B cell (primary cell): ENCODE data around the gene DCTPP1. TPM values are rescaled to one million over a fixed set of nuclear protein-coding genes. Genes with fewer than 3 reads are reported as not detected.

Experiments
- ATAC-seq: fragments of 200-7000 bp; cut with Tn5 transposase; one replicate; pipeline ENCODE4 v1.10.0; 2021; ENCODE audit warnings: low read depth, mild to moderate bottlenecking, moderate number of reproducible peaks, moderate library complexity
- CTCF ChIA-PET: fragments of 350-600 bp; sonication (Branson Sonifier 250); formaldehyde crosslinking; loops from one replicate; lab custom pipeline; 2021; ENCODE audit warnings: antibody characterized with exemption, inconsistent platforms; lab: Charles Lee
- POLR2A ChIA-PET: fragments of 350-600 bp; sonication (Branson Sonifier 250); formaldehyde crosslinking; loops from one replicate; lab custom pipeline; 2021; ENCODE audit warnings: antibody characterized with exemption; lab: Charles Lee
- DNase-seq: peaks from one replicate; pipeline ENCODE4 v3.0.0; 2013
- H2AFZ ChIP-seq: 2 replicates; pipeline ENCODE4 v1.6.1; 2012; ENCODE audit warnings: mild to moderate bottlenecking, low read depth, low read length; ENCODE audit not compliant: insufficient read depth, poor library complexity, severe bottlenecking
- H3K27ac ChIP-seq, 2 donors: 1 replicate in 1 of 2; 2 replicates in 1 of 2; pipeline ENCODE4 v1.5.1; 2012 to 2013; ENCODE audit warnings: low read length in 2 of 2, mild to moderate bottlenecking in 2 of 2, moderate library complexity in 1 of 2
- H3K27me3 ChIP-seq, 4 experiments: fragments of 200-600 bp in 1 of 4; sonication (generic) in 1 of 4; replicated peaks in 1 of 4; 1 replicate in 2 of 4; 2 replicates in 2 of 4; pipeline versions ENCODE4 v1.6.1 to v1.7.0; 2013 to 2016; ENCODE audit warnings: low read length in 3 of 4, mild to moderate bottlenecking in 2 of 4, mixed read lengths in 1 of 4, moderate library complexity in 1 of 4; ENCODE audit not compliant: insufficient read depth in 4 of 4, control insufficient read depth in 3 of 4; ENCODE audit errors: control extremely low read depth in 1 of 4
- H3K36me3 ChIP-seq, 2 experiments: replicated peaks in 1 of 2; 1 replicate in 1 of 2; 2 replicates in 1 of 2; pipeline versions ENCODE4 v1.6.1 to v1.7.1; 2013; ENCODE audit warnings: low read length in 1 of 2; ENCODE audit not compliant: insufficient read depth in 2 of 2, control insufficient read depth in 1 of 2; ENCODE audit errors: control extremely low read depth in 1 of 2, extremely low read depth in 1 of 2
- H3K4me1 ChIP-seq, 2 donors: fragments of 200-600 bp in 1 of 2; sonication (generic) in 1 of 2; 1 replicate in 1 of 2; 2 replicates in 1 of 2; pipeline versions ENCODE4 v1.5.1 to v1.6.1; 2013 to 2017; ENCODE audit warnings: low read length in 2 of 2; ENCODE audit not compliant: control insufficient read depth in 2 of 2, insufficient read depth in 2 of 2
- H3K4me2 ChIP-seq: replicated peaks from 2 replicates; pipeline ENCODE3; 2012; ENCODE audit warnings: mild to moderate bottlenecking, low read depth, low read length; ENCODE audit not compliant: poor library complexity, severe bottlenecking
- H3K4me3 ChIP-seq, 5 experiments: fragments of 200-600 bp in 1 of 5; sonication (generic) in 1 of 5; 1 replicate in 3 of 5; 2 replicates in 2 of 5; pipeline versions ENCODE4 v1.5.1 to v1.7.0; 2011 to 2016; ENCODE audit warnings: low read length in 4 of 5, mild to moderate bottlenecking in 4 of 5, low read depth in 2 of 5, control low read depth in 1 of 5, moderate library complexity in 1 of 5; ENCODE audit not compliant: insufficient read depth in 1 of 5; ENCODE audit errors: control extremely low read depth in 1 of 5, extremely low read depth in 1 of 5
- H3K79me2 ChIP-seq: fragments of 200-600 bp; sonication (generic); one replicate; pipeline ENCODE4 v1.6.0; 2016; ENCODE audit warnings: low read length; ENCODE audit not compliant: control insufficient read depth, insufficient read depth
- H3K9ac ChIP-seq: fragments of 200-600 bp; sonication (generic); 2 replicates; pipeline ENCODE4 v1.6.1; 2017; ENCODE audit warnings: mild to moderate bottlenecking, low read length, moderate library complexity
- H3K9me3 ChIP-seq, 3 donors: one replicate each; pipeline versions ENCODE4 v1.6.1 to v1.7.1; 2013; ENCODE audit warnings: low read length in 2 of 3; ENCODE audit not compliant: control insufficient read depth in 2 of 3, insufficient read depth in 1 of 3; ENCODE audit errors: control extremely low read depth in 1 of 3
- H4K20me1 ChIP-seq: 2 replicates; pipeline ENCODE4 v1.6.0; 2012; ENCODE audit warnings: mild to moderate bottlenecking, low read length; ENCODE audit not compliant: insufficient read depth, control insufficient read depth, poor library complexity, severe bottlenecking
- H3K27ac Mint-ChIP-seq: one replicate; pipeline ENCODE4 v1.8.0; 2021; ENCODE audit warnings: mixed read lengths
- H3K27me3 Mint-ChIP-seq: one replicate; pipeline ENCODE4 v1.8.0; 2021; ENCODE audit warnings: mixed read lengths
- H3K4me1 Mint-ChIP-seq: one replicate; pipeline ENCODE4 v1.8.0; 2021; ENCODE audit warnings: mixed read lengths
- H3K4me3 Mint-ChIP-seq: one replicate; pipeline ENCODE4 v1.8.0; 2021; ENCODE audit warnings: mixed read lengths
- H3K9me3 Mint-ChIP-seq: one replicate; pipeline ENCODE4 v1.8.0; 2022; ENCODE audit warnings: mixed read lengths; ENCODE audit not compliant: insufficient read depth
- EZH2 ChIP-seq: IDR thresholded peaks from 2 replicates; pipeline ENCODE4 v1.6.1; 2012; ENCODE audit warnings: borderline replicate concordance, low read depth, mild to moderate bottlenecking, moderate library complexity, low read length; ENCODE audit not compliant: insufficient read depth, poor library complexity, severe bottlenecking
- WGBS: methylation state at CpG from one replicate; pipeline ENCODE4 v1.1.5; 2013; ENCODE audit warnings: missing lambda C conversion rate; ENCODE audit not compliant: insufficient coverage; 5-methylcytosine and 5-hydroxymethylcytosine counted together
- intact Hi-C: fragments of 100-400 bp; cut with micrococcal nuclease; formaldehyde crosslinking; loops from one replicate; pipeline ENCODE4 v1.10.0; 2022
- polyA plus RNA-seq: library from polyadenylated mRNA; depleted of rRNA; stranded (reverse); fragments of >200 nt; gene quantifications from 2 replicates; pipeline ENCODE4 v1.2.3, GENCODE V29; 2012
- total RNA-seq, 2 donors: library from RNA; stranded (reverse); fragments of 120-200 nt in 1 of 2; gene quantifications; 1 replicate in 1 of 2; 2 replicates in 1 of 2; pipeline versions ENCODE4 v1.2.3 to v1.2.4, GENCODE V29; 2013 to 2022
- TF ChIP-seq, protein P1 (sequence below): fragments of 200-600 bp; IDR thresholded peaks from one replicate; pipeline ENCODE4 v1.8.0; 2022; ENCODE audit warnings: antibody characterized with exemption, mild to moderate bottlenecking

Gene DCTPP1
- total and polyA plus RNA-seq, 2 donors (not counting 1 experiment from before 2014, with no cell fraction given), result 25.0 to 30.3 TPM

DNA sequence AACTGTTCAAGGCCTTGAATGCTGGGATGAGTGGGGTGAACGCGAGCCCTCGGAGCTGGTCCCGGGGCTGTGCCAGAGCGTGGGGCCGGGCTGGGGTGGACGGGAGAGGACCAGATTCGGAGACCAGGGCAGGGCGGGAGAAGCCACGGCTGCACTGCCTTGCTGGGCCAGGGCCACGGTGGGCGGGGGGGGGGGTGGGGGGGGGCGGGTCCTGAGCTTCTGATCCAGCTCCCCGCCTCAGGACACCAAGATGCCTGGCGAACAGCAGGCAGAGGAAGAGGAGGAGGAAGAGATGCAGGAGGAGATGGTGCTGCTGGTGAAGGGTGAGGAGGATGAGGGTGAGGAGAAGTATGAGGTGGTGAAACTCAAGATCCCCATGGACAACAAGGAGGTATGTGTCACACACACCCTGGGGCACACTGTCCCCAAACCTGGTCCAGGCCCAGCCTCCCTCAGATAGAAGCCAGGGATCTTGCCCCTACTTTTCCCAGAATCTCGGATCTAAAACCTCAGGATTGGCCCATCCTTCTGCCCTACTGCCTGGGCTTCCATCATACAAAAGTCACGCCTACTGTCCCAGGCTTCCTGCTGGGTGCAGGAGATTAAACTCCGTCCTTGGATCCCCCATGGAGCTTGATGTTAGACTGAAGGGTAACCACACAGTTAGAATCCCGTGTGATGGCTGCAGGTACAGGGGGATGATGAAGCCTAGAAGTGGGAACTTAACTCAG, 21.9 kb downstream of the DCTPP1 start:
- no peaks in the 10 kb centered on the region for H4K20me1 ChIP-seq
- intact Hi-C loops, result loop anchor here (1.0 to 2.0 kb wide), 4 partner anchors 13 to 73 kb away; partner anchors contain the start of gene ZNF48
- H3K9ac ChIP-seq, result peak overlapping the region; percentile 69
- Mint-ChIP-seq H3K27ac (peak overlapping the region; percentile 74), H3K9me3 (no peaks in the 10 kb centered on the region), H3K4me3 (peak overlapping the region; percentile 98), H3K27me3 (peaks cover 3% of the 10 kb centered on the region), H3K4me1 (peaks cover 21% of the 10 kb centered on the region)
- no peaks in the 10 kb centered on the region for H3K9me3 ChIP-seq
- H3K36me3 ChIP-seq, result peaks cover 0 to 7% of the 10 kb centered on the region in 2 experiments
- H3K27me3 ChIP-seq, result no peaks in the 10 kb centered on the region
- H3K4me3 ChIP-seq, result peak overlapping the region; percentile 5 to 76 (median 66)
- H3K27ac ChIP-seq, result peak overlapping the region; percentile 29 to 57
- peak overlapping the region; percentile 79 for H2AFZ ChIP-seq
- POLR2A ChIA-PET, result interaction anchor here (0.5 to 2.0 kb wide), 15 partner anchors 10 to 316 kb away, joined by 3 to 11 read pairs (median 5); partner anchors contain the start of genes CORO1A, DCTPP1, SEPTIN1 and TBC1D10B
- H3K4me2 ChIP-seq, result peak overlapping the region; percentile 93
- 26% methylated on average over 4 of the region's 19 CpGs for WGBS
- peaks cover 8% of the 10 kb centered on the region for H3K79me2 ChIP-seq
- ATAC-seq (no peak), DNase-seq (peak; percentile 33)
- TF ChIP-seq EZH2, result no peak
- TF ChIP-seq, protein P1, sequence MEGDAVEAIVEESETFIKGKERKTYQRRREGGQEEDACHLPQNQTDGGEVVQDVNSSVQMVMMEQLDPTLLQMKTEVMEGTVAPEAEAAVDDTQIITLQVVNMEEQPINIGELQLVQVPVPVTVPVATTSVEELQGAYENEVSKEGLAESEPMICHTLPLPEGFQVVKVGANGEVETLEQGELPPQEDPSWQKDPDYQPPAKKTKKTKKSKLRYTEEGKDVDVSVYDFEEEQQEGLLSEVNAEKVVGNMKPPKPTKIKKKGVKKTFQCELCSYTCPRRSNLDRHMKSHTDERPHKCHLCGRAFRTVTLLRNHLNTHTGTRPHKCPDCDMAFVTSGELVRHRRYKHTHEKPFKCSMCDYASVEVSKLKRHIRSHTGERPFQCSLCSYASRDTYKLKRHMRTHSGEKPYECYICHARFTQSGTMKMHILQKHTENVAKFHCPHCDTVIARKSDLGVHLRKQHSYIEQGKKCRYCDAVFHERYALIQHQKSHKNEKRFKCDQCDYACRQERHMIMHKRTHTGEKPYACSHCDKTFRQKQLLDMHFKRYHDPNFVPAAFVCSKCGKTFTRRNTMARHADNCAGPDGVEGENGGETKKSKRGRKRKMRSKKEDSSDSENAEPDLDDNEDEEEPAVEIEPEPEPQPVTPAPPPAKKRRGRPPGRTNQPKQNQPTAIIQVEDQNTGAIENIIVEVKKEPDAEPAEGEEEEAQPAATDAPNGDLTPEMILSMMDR, result no peak
- CTCF ChIA-PET, result interaction anchor here (1.0 to 5.4 kb wide), 14 partner anchors 7 to 316 kb away, joined by 3 to 65 read pairs (median 6); partner anchors contain the start of genes DCTPP1, SEPTIN1, TBC1D10B and TBX6
- H3K4me1 ChIP-seq, result peaks cover 15 to 23% of the 10 kb centered on the region in 2 donors
